Kidney tubule cell (primary cell): Measurements from ENCODE around the gene SLC22A31.
"Not testable (repeated sequence)": the region's sequence is repeated elsewhere in the genome, so short reads cannot be mapped to it uniquely, and the experiment has no call there.

ENCODE experiments used
- DNase-seq: peaks from one replicate; pipeline ENCODE4 v3.0.0-alpha.2; 2018; ENCODE audit warnings: low spot score

The SLC22A31 gene

DNA sequence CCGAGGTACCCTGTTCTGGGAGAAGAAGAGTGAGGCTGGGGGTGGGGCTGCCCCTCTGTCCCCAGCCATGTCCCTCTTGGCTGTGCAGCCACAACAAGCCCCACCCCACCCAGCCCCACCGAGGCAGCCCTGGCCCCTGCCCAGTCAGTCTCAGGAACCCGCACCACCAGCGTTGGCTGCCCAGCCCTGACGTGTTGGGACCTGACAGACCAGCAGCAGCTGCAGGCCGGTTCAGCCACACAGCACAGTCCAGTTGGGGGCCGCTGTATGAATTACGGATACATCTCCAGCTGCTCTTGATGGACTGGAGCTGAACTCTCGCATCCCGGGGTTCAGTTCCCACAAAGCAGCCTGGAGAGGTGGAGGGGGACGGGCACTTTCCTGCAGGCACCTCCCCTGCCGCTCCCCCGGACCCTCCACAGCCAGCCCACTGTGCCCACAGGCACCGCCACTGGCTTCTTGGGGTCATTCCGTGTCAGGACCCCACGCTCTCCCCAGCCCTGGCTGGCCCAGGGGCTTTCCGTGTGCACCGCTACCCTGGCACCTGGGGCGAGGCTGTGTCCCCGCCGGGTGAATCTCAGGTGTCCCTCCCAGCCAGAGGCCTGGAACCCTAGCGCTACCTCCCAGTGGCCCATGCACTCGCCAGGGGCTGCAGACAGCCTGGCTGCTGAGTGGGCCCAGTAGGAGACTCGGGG, 21.7 kb downstream of the SLC22A31 start:
- no peak for DNase-seq

DNA sequence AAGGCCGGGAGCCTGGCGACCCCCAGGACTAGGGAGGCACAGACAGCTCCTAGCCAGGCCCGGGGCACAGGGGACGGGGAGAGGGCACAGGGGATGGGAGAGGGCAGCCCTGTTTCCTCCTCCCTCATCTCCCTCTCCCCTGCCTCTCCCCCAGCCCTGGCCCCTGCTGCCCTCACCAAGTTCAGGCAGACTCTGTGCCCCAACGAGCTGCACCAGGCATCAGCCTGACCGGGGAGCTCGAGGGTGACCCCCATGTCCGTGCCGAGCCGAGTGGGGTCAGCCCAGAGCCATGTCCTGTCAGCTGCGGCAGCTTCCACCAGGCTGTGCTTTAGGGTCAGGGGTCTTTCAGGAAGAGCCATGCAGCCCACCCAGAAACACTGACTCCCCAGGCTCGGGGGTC, 22.8 kb downstream of the SLC22A31 start:
- DNase-seq = no peak

DNA sequence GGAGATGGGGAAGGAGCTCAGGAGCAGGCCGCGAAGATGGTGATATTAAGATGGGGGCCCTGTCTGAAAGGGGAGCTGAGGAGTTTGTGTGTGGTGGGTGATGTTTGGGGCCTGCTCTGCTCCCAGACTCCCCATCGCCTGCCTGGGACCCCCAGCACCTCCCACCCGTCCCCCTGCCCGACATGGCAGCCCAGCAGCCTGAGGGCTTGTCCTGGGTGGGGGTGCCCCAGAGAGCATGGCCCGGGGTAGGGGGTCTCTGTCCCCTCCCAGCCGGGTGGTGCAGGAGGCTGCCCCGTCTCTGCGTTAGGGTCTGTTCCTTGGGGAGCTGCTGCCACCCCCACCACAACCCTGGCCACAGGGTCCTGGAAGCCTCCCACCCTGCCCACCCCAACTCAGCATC, 23.6 kb downstream of the SLC22A31 start:
- DNase-seq = no peak

DNA sequence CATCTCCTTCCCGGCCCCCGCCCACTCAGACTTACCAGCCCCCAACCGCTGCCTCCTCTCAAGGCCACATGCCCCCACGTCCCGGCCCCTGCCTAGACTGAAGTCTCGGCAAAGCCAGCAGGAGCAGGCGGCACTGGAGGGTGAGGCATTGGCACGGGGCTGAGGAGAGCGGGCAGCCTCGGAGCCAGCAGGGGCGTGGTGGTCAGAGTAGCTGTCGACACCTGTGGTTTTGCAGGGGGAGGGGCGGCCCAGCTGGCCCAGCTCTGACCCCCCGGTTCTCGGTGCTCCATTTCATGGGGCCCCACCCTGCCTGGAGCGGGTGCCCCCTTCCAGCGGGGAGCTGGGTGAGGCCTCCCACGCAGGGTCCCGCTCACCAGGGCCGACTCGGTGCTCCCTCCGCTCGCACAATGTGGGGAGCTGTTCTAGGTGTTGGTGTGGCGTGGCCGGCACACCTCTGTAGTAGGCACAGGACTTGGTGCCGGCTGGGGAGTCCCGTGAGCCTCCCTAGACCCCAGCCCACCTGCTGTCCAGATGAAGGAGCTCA, 24.1 kb downstream of the SLC22A31 start:
- no peak for DNase-seq

DNA sequence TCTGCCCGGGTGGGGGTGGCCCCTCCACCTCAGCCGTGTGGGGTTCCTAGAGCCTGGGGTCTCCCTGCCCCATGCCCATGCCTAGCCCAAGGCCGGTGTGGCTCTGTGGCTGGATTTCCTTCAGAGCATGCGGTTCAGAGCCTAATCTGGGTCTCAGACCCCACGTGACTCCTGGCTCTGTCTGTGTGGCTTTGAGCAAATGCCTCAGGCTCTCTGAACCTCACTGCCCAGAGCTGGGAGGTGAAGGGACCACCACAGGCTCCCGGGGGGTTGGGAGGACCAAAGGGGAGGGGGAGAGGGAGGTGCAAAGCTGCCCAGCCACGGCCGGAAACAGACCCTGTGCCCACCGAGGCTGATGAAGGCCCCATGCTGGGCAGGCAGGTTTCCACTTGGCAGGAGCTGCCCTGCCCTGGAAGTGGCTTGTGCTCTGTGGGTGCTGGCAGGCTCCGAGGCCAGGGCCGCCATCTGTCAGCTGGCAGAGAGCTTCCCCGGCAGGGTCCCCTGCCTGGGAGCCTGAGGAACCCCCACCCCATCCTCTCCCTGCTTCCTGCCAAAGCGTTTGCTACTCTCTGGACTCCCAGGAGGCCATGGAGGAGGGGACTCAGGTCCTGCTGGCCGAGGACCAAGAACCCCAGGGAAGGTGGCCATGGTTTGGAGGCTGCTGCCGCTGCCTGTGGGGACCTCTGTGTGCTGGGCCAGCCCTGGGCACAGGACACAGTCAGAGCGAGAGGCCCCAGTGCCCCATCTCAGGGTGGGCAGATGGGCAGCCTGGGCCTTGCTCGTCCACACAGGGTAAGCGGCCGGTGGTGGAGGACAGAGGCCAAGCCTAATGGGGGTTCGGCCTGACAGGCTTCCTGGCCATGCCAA, 24.8 kb downstream of the SLC22A31 start:
- no peak for DNase-seq

DNA sequence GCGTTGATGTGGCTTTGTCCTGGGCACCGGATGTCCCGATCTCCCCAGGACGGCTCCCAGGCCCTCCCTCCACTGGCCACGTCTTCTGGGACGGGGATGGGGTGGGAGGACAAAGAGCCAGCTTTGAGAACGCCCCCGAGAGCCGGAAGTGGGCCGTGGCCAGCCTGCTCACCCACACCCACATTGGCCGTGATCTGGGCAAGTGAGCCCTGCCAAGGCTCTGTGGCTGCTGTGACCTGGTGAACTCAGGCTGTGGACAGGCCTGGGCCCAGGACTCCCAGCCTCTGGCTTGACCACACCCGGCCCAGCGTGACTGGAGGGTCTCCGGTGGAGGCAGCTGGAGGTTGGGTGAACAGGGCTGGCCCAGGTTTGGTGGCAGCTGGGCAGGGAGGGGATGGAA, 25.5 kb downstream of the SLC22A31 start:
- DNase-seq = no peak

DNA sequence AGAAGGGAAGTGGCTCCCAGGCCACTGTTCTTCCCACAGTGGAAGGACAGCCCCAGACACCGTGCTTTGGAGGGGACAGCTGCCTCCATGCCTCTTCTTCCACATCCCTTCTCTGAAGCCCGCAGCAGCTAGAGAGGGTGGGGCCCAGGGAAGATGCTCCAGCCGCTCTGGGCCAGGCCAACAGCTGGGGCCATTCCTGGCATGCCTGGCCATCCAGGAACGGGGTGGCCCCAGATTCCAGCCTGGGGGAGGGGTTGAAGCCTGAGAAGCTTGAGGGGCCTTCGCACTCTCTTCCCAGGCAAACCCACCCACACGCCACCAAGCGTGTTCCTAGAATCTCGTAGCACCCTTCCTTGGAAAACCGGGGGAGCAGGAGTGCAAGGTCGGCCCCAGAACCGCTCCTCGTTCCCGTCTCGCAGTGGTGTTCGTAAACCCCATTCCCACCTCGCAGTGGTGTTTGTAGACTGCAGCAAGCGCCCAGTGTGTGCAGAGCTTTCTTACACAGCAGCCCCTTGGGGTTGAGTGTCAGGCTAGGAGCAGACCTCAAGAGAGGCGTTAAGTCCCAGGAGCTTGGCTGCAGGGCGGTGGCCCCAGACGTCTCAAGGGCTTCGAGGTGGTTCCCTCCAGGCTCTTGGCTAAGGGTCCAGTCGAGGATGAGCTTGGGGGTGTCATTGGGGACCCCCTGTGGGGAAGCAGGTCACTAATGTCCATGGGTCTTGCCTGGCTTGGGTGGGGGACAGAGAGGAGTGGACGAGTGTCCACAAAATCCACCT, 26.1 kb downstream of the SLC22A31 start:
- DNase-seq = no peak

DNA sequence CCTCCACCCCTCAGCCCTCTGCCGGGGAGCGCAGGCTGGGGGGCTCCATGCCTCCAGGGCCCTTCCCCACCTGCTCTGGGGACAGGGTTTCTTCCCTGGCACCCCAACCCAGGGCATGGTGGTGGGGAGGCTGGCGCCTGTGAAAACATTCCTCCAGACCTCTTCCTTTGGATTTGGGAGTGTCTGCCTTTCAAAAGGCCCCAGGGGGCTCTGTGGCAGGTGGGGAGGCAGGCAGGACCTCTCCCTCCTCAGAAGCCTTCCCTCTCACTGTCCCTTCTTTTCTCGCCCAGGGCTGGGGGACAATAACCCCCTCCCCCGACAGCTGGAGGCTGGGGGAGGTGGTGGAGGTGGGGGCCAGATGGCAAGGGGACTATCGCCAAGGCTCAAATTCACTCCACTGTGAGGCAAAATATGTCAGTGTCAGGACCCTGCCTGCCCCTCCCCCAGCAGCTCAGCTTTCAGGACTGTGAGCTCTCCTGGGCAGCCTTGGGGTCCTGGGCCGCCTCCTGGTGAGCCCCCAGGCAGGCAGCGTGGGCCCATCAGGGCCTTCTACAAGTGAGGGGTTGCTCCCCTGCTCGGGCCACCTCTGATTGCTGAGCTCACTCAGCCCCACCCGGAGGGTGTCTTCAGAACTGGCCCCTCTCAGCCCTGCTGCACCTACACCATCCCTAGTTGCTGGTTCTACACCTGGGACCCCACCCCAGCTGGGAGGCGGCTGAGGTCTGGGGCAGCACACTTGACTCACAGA, 27.0 kb downstream of the SLC22A31 start:
- DNase-seq = no peak

DNA sequence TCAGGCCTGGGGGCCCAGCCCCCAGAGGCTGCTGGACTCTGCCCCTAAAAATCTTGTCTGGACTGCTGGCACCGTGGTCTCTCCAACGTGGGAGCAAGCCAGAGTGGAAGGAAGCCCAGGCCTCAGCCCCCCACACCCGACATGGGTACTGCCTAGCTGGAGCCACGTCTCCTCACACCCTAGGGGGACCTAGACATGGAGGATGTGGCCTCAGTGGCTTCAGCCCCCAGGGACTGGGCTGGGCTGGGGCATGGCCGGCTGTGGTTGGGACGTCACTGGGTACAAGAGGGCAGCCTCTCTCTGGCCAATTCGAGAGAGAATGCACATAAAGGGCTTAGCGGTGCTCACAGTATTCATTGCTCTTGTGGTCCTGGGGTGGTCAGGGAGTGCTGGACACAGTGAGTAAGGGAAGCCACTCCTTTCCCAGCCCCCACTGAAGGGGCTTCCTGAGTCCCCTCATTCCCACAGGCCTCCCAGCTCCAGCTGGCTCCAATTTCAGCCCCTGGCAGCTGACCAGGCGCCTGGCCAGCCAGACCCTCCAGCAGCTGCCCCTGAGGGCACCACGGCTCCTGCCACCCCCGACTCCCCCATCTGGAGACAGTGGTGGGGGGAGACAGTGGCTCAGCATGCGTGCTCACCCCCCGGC, 27.7 kb downstream of the SLC22A31 start:
- no peak for DNase-seq

DNA sequence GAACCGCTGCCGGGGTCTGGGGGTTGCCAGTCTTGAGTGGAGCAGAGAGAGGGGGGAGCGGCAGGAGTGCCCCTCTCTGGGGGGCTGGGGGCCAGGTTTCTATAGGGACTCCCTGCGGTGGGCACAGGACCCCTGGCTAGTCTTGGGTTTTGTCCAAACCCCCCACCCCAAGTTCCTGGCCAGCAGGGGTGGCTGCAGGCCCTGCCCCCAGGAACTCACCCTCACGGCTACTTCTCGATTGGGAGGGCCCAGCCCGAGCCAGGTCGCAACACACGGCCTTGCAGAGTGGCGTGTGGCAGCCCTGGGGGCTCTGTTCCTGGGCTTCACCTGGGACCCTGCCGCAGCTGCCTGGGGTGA, 28.2 kb downstream of the SLC22A31 start:
- no peak for DNase-seq

DNA sequence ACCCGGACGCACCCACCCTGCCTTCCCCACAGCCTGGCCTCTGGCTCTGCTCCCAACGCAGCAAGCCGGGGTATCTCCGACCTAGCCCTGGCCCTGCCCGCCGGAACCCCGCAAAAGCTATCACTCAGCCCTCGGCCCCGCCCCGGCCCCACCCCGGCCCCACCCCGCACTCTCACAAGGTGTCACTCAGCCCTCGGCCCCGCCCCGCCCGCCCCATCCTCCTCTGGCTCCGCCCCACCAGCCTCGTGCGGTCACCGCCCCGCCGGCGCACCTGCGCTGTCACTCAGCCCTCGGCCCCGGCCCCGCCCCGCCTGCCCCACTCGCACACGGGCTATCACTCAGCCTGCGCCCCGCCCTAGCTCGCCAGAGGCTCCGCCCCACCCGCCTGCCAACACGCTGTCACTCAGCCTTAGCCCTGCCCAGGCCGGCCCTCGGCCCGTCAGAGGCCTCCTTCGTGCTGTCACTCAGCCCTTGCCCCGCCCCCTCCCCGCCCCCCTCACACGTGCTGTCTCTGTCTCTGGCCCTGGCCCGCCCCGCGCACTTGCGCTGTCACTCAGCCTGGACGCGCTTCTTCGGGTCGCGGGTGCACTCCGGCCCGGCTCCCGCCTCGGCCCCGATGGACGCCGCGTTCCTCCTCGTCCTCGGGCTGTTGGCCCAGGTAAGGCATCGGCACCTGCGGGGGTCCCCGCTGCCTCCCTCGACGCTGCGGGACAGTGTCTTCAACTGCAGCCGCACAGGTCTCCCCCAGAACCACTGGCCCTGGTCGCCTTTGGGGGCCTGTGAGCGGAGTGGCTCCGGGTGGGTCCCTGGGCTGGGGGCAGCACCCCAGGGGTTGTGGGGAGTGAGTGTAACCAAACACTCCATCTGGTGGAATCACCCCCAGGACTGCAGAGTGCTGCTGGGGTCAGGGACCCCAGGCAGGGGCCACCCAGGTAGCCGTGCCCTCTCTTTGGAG, 28.8 kb downstream of the SLC22A31 start, which contains the start of gene CDH15:
TSS of gene CDH15 (plus strand) at position 533 of the 955 bp plus-strand sequence. CDS start at position 617, 84 bp downstream.
- DNase-seq = peak; percentile 95

DNA sequence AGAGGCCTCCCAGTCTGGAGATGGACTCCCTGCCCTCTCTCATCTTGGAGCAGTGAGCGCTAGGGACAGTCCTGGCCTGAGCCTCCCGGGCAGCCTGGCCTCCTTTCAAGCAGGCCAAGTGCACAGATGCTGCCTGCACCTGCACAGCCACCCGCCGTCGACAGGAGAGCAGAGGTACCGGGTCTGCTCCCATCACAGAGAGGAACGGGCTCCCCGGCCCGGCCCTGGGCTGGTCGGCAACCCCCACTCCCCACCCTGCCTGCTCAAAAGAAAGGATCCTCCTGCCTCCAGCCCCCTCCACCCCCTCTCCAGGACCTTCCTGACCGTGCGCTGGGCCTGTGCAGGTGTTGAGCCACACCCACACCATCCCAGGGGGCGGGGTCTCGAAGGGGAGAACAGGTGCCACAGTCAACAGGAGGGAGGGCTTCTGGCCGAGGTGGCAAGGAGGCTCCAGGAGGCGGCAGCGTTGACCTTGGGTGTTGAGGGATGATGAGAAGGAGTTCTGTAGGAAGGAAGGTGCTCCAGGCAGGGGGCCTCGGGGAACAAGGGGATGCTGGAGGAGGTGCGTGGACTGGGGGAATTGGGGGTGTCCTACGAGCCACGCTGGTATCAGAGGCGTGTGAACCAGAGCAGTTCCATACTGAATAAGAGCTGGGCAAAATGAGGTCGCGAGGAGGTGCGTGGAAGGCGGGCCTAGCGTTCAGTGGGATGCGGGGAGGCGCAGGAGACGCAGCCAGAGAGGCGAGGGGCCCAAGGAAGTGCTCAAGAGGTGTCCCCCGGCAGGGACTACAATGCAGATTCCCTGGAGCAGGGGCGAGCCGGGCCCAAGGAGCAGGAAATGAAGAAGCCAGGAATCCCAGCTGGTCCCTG, 29.8 kb downstream of the SLC22A31 start:
- peak; percentile 40 for DNase-seq

DNA sequence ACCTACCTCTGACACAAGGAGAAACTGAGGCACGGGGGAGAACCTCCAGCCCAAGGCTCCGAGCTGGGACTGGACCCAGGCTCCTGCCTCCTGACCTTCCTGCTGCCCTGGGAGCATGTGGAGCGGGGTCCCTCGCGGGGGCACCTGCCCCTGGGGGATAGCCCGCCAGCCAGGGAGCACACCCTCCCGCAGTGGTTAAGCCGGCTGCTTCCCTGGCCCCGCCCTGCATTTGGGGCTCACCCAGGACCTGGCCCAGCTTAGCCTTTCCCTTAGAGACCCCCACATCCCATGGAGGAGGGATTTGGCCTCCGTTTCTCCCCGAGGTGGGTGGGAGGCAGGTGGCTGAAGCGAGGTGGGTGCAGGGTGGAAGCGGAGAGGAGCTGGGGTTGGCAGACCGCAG, 30.6 kb downstream of the SLC22A31 start:
- no peak for DNase-seq

DNA sequence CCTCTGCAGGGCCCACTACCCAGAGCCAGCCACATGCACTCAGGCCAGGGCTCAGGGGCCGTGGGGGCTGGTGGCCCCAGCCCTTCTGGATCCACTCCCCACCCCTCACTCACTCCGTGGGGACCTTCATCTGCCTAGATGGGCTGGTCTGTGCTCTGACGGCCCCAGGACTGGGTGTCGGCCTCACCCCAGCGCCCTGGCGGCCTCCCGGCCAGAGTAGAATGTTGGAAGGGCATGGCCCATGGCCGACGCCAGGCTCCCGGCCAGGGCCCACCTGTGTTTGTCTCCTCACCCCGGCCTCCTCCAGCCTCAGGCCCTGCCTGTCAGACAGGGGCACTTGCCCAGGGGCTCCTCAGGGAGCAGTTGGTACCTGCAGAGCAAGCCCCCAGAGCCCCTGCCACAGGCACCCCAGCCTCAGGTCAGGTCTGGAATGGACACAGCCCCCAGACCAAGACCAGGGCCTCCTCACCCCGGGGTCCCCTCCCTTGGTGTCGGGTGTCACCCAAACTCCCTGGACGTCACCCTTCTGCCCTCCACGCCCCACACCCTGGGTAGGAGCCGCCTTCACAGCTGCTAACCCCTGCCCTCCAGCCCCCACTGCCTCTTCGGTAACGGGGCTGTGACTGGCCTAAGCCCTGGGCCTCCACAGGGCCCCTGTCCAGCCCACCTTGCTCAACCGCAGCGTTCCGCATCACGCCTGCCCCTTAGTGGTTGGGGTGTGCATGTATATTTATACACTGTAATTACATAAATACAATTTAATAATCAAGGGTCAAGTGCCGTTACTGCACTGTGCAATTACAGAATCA, 31.8 kb downstream of the SLC22A31 start:
- no peak for DNase-seq

DNA sequence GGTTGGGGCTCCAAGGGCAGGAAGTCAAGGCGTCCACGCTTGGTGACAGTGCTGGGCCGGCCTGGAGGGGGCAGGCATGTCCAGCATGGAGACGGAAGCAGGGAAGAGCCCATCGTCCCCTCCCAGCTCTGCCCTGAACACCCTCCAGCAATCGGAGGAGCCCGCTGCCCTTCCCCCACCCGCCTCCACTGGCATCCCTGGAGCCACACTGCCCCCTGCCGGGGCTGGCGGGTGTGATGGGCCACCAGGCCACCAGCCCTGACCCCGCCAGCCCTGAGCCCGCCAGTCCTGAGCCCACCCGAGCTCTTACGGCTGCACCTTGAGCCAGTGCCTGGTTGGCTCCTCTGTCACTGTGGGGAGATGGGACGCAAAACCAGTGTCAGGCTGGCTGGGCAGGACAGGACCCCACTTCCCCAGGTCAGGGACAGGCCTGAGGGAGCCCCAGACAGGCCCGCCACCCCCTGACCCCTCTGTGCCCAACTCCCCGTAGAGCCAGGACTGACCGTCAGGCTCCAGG, 32.9 kb downstream of the SLC22A31 start:
- DNase-seq = peak; percentile 78

DNA sequence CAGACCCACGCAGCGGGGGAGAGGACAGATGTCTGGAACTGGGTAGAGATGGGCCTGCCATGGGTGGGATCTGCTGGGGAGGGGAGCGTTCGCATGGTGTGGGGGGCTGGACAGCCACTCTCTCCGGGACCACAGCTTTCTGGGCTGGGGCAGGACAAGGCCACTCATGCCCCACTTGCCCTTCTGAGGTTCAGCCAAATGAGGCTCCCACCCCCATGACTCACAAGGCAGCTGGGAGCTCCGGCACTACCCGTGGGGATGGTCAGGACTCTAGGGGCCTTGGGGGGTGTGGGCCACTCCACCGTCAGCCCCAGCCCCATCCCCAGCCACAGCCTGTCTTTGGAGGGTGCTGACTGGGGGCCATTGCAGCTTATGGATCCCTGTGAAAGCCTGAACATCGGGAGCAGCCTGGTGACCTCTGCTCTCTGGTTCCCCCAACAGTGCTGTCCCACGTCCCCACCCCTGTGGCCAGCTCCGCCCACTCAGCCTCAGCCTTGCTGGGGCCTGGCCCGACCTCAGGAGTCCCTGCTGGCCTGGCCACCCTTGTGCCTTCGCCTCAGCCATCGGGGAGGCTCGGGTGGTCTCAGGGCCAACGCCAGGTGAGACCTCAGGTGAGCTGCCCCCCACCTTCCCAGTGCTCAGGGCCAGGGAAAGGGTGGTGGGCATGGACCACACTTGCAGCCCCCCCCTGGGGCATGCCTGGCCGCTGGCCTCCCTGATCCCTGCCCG, 33.5 kb downstream of the SLC22A31 start:
- DNase-seq = no peak

DNA sequence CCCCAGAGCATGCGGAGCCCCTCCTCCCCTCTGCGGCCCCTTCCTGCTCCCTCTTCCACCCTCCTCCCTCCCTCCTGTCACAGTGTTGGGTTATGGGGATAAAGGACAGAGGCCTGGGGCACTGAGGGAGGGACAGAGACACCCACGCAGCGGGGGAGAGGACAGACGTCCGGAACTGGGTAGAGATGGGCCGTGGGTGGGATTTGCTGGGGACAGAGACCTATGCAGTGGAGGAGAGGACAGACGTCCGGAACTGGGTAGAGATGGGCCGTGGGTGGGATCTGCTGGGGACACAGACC, 34.7 kb downstream of the SLC22A31 start:
- not testable (repeated sequence) for DNase-seq
